Endothelial cell of umbilical vein (primary cell): ENCODE measurements around the gene DPEP2.

ENCODE experiments used
- EZH2 ChIP-seq: IDR thresholded peaks from 2 replicates; pipeline ENCODE4 v1.6.1; 2012; ENCODE audit warnings: borderline replicate concordance, low read depth, mild to moderate bottlenecking, moderate library complexity, low read length, inconsistent platforms; ENCODE audit not compliant: severe bottlenecking
- JUN ChIP-seq: IDR thresholded peaks from 2 replicates; pipeline ENCODE4 v1.6.1; 2011; ENCODE audit warnings: borderline replicate concordance, low read depth; ENCODE audit not compliant: insufficient read length, insufficient read depth
- MYC ChIP-seq: IDR thresholded peaks from one replicate; pipeline ENCODE4 v1.6.1; 2011; ENCODE audit warnings: mild to moderate bottlenecking, low read depth, low read length
- POLR2A ChIP-seq: IDR thresholded peaks from 2 replicates; pipeline ENCODE4 v1.6.1; 2012; ENCODE audit warnings: low read depth, mild to moderate bottlenecking, control low read depth, low read length
- POLR2AphosphoS5 ChIP-seq: IDR thresholded peaks from 2 replicates; pipeline ENCODE4 v1.6.1; 2012; ENCODE audit warnings: low read depth, mild to moderate bottlenecking, control low read depth, low read length, moderate library complexity; ENCODE audit not compliant: insufficient read depth
- TF ChIP-seq, protein P1 (sequence below), 2 donors: IDR thresholded peaks; 1 replicate in 1 of 2; 2 replicates in 1 of 2; pipeline ENCODE4 v1.5.1; 2011; ENCODE audit warnings: low read length in 2 of 2, mild to moderate bottlenecking in 2 of 2, moderate library complexity in 2 of 2, control low read depth in 1 of 2, inconsistent platforms in 1 of 2, low read depth in 1 of 2; ENCODE audit not compliant: insufficient read depth in 1 of 2; ENCODE audit errors: extremely low read depth in 1 of 2
- TF ChIP-seq, protein P2 (sequence below): IDR thresholded peaks from 2 replicates; pipeline ENCODE4 v1.6.1; 2011; ENCODE audit not compliant: insufficient read depth, insufficient read length

DNA sequence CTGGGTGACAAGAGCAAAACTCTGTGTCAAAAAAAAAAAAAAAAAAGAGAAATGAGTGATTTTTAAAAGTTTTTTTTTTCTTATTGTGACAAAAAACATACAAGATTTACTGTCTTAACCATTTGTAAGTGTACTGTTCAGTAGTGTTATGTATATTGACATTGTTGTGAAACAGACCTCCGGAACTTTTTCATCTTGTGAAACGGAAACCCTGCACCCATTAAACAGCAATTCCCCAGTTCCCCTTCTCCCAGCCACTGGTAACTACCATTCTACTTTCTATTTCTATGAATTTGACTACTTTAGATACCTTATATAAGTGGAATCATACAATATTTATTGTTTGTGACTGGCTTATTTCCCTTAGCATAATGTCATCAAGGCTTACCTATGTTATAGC is 42.5 kb upstream of the DPEP2 start:
- TF ChIP-seq, protein P1, sequence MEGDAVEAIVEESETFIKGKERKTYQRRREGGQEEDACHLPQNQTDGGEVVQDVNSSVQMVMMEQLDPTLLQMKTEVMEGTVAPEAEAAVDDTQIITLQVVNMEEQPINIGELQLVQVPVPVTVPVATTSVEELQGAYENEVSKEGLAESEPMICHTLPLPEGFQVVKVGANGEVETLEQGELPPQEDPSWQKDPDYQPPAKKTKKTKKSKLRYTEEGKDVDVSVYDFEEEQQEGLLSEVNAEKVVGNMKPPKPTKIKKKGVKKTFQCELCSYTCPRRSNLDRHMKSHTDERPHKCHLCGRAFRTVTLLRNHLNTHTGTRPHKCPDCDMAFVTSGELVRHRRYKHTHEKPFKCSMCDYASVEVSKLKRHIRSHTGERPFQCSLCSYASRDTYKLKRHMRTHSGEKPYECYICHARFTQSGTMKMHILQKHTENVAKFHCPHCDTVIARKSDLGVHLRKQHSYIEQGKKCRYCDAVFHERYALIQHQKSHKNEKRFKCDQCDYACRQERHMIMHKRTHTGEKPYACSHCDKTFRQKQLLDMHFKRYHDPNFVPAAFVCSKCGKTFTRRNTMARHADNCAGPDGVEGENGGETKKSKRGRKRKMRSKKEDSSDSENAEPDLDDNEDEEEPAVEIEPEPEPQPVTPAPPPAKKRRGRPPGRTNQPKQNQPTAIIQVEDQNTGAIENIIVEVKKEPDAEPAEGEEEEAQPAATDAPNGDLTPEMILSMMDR (IDR thresholded peaks at IDR 0.05; ENCODE audit: extremely low read depth in 1 of 2, insufficient read depth in 1 of 2, low read depth in 1 of 2, low read length in 2 of 2) = no peak
- no peak for TF ChIP-seq POLR2AphosphoS5
- no peak for TF ChIP-seq POLR2A
- TF ChIP-seq, protein P2, sequence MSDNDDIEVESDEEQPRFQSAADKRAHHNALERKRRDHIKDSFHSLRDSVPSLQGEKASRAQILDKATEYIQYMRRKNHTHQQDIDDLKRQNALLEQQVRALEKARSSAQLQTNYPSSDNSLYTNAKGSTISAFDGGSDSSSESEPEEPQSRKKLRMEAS = no peak
- no peak for TF ChIP-seq EZH2
- TF ChIP-seq JUN = no peak
- no peak for TF ChIP-seq MYC
